ENCODE results near the gene CDH2.

Gene CDH2

GRCh38 chr18:28081516-28081915 is 95.4 kb downstream of the CDH2 start:
- no peak for DNase-seq (ENCODE audit: low read depth)

- no peak for DNase-seq (ENCODE audit: low read depth)
Measured at GRCh38 chr18:28080876-28081300, 96.0 kb downstream of the CDH2 start.

GRCh38 chr18:28079883-28080282 is 97.0 kb downstream of the CDH2 start:
- DNase-seq (ENCODE audit: low read depth), result no peak

GRCh38 chr18:28078849-28079248 is 98.1 kb downstream of the CDH2 start:
- DNase-seq (ENCODE audit: low read depth), result no peak

GRCh38 chr18:28078298-28078697 is 98.6 kb downstream of the CDH2 start:
- no peak for DNase-seq (ENCODE audit: low read depth)

GRCh38 chr18:28075501-28075900 is 101.4 kb downstream of the CDH2 start:
- DNase-seq (ENCODE audit: low read depth), result no peak

- no peak for DNase-seq (ENCODE audit: low read depth)
Measured at GRCh38 chr18:28074076-28074475, 102.9 kb downstream of the CDH2 start.

- no peak for DNase-seq (ENCODE audit: low read depth)
Measured at GRCh38 chr18:28073658-28074057, 103.3 kb downstream of the CDH2 start.

- DNase-seq (ENCODE audit: low read depth), result no peak
Measured at GRCh38 chr18:28071199-28071598, 105.7 kb downstream of the CDH2 start.

GRCh38 chr18:28068207-28068606 is 108.7 kb downstream of the CDH2 start:
- no peak for DNase-seq (ENCODE audit: low read depth)

- DNase-seq (ENCODE audit: low read depth), result no peak
Measured at GRCh38 chr18:28067346-28067745, 109.6 kb downstream of the CDH2 start.

GRCh38 chr18:28065793-28066186 is 111.1 kb downstream of the CDH2 start:
- no peak for DNase-seq (ENCODE audit: low read depth)

GRCh38 chr18:28065031-28065792 is 111.7 kb downstream of the CDH2 start:
- peak; percentile 91 for DNase-seq (ENCODE audit: low read depth)

- DNase-seq (ENCODE audit: low read depth), result no peak
Measured at GRCh38 chr18:28063926-28064325, 113.0 kb downstream of the CDH2 start.

- no peak for DNase-seq (ENCODE audit: low read depth)
Measured at GRCh38 chr18:28063271-28063761, 113.6 kb downstream of the CDH2 start.

- no peak for DNase-seq (ENCODE audit: low read depth)
Measured at GRCh38 chr18:28062443-28062842, 114.5 kb downstream of the CDH2 start.

GRCh38 chr18:28059861-28060260 is 117.1 kb downstream of the CDH2 start:
- no peak for DNase-seq (ENCODE audit: low read depth)

GRCh38 chr18:28050545-28050944 is 126.4 kb downstream of the CDH2 start:
- DNase-seq (ENCODE audit: low read depth), result no peak

- no peak for DNase-seq (ENCODE audit: low read depth)
Measured at GRCh38 chr18:28048612-28049011, 128.3 kb downstream of the CDH2 start.

- DNase-seq (ENCODE audit: low read depth), result no peak
Measured at GRCh38 chr18:28045880-28046279, 131.1 kb downstream of the CDH2 start.

- peak; percentile 60 for DNase-seq (ENCODE audit: low read depth)
Measured at GRCh38 chr18:28045176-28045810, 131.6 kb downstream of the CDH2 start.

- DNase-seq (ENCODE audit: low read depth), result no peak
Measured at GRCh38 chr18:28044036-28044435, 132.9 kb downstream of the CDH2 start.

GRCh38 chr18:28043631-28044030 is 133.3 kb downstream of the CDH2 start:
- no peak for DNase-seq (ENCODE audit: low read depth)

GRCh38 chr18:28041366-28041765 is 135.6 kb downstream of the CDH2 start:
- DNase-seq (ENCODE audit: low read depth), result peak; percentile 50

All from non-pigmented ciliary epithelial cell (primary cell).